GM12892 (cell line): Measurements from ENCODE around the gene NACAD.

Source experiments
- POLR2A ChIP-seq: IDR thresholded peaks from 2 replicates; pipeline ENCODE4 v1.6.1; 2011; ENCODE audit warnings: low read depth, low read length, control low read depth
- POLR2AphosphoS5 ChIP-seq: IDR thresholded peaks from 2 replicates; pipeline ENCODE4 v1.6.1; 2011; ENCODE audit warnings: low read depth, low read length, control low read depth

GRCh38 chr7:45114926-45115325, 26.2 kb upstream of the NACAD start:
- no peak for TF ChIP-seq POLR2A
- TF ChIP-seq POLR2AphosphoS5 = no peak
